Upper lobe of right lung (tissue), 1 donor: ENCODE results near the gene SIGLEC14. TPM values are rescaled to one million over a fixed set of nuclear protein-coding genes. Genes with fewer than 3 reads are reported as not detected.
"Not testable (repeated sequence)": the region's sequence is repeated elsewhere in the genome, so short reads cannot be mapped to it uniquely, and the experiment has no call there.

Experiments used
- ATAC-seq: fragments of 200-7000 bp; cut with Tn5 transposase; one replicate; pipeline ENCODE4 v1.9.1; 2020; ENCODE audit warnings: mild to moderate bottlenecking, moderate library complexity
- DNase-seq: peaks from one replicate; pipeline ENCODE4 v3.0.0-alpha.2; 2020
- H3K27ac ChIP-seq: fragments of 200-600 bp; one replicate; pipeline ENCODE4 v1.8.0; 2022
- H3K27me3 ChIP-seq: fragments of 200-600 bp; one replicate; pipeline ENCODE4 v1.8.0; 2022; ENCODE audit warnings: mild to moderate bottlenecking
- H3K36me3 ChIP-seq: fragments of 200-600 bp; one replicate; pipeline ENCODE4 v1.8.0; 2022
- H3K4me1 ChIP-seq: fragments of 200-600 bp; one replicate; pipeline ENCODE4 v1.8.0; 2022
- H3K4me3 ChIP-seq: fragments of 200-600 bp; one replicate; pipeline ENCODE4 v1.8.0; 2022; ENCODE audit warnings: mild to moderate bottlenecking
- H3K9me3 ChIP-seq: fragments of 200-600 bp; one replicate; pipeline ENCODE4 v1.8.0; 2022
- CTCF ChIP-seq: fragments of 200-600 bp; IDR thresholded peaks from one replicate; pipeline ENCODE4 v1.8.0; 2022; ENCODE audit warnings: antibody characterized with exemption
- intact Hi-C: fragments of 100-400 bp; cut with DNase I; formaldehyde crosslinking; loops from one replicate; pipeline ENCODE4 v1.11.0; 2022
- long read RNA-seq: library from polyadenylated mRNA; unstranded; transcript quantifications from one replicate; pipeline ENCODE4 v2.0.0, GENCODE V29; 2021
- total RNA-seq: library from RNA; stranded (reverse); fragmentation: NEBNext Ultra II Directional; extraction: Animal tissue kit (Norgen Biotek cat#: 25700); gene quantifications from one replicate; pipeline ENCODE4 v1.2.1, GENCODE V29; 2021
- donor health status: DM: no; HTN: yes; CAD: no; lungs with severe emphysema.

SIGLEC14 gene
- total RNA-seq: 11.8 TPM
- long read RNA-seq, partial matches to known transcripts: 2 of 3 reads
- long read RNA-seq, other reads (novel, unspliced or antisense): 0 of 3 reads

- ATAC-seq: peak; percentile 75
- H3K4me1 ChIP-seq, H3K4me3 ChIP-seq, H3K36me3 ChIP-seq, H3K27me3 ChIP-seq, H3K27ac ChIP-seq, intact Hi-C loops, H3K9me3 ChIP-seq, DNase-seq: not testable (repeated sequence)
Measured at GRCh38 chr19:51646730-51647129, at the start of gene SIGLEC14. TSS of gene SIGLEC14 (minus strand) at chr19:51646825. CDS start at chr19:51646759, 66 bp downstream.

- no peaks in the 10 kb centered on the region for H3K27me3 ChIP-seq
- H3K4me3 ChIP-seq: no peak overlapping the region
- intact Hi-C loops: no loop called here
- TF ChIP-seq CTCF: no peak
- DNase-seq (no peak), ATAC-seq (no peak)
- H3K36me3 ChIP-seq: peaks cover 42% of the 10 kb centered on the region
- no peaks in the 10 kb centered on the region for H3K9me3 ChIP-seq
- no peak overlapping the region for H3K27ac ChIP-seq
- peaks cover 14% of the 10 kb centered on the region for H3K4me1 ChIP-seq
Measured at GRCh38 chr19:51695702-51696315, 49.2 kb upstream of the SIGLEC14 start.

GRCh38 chr19:51695088-51695487 is 48.5 kb upstream of the SIGLEC14 start:
- H3K36me3 ChIP-seq: peaks cover 42% of the 10 kb centered on the region
- no peak for DNase-seq
- H3K4me3 ChIP-seq: no peak overlapping the region
- no peaks in the 10 kb centered on the region for H3K9me3 ChIP-seq
- H3K27ac ChIP-seq: no peak overlapping the region
- H3K27me3 ChIP-seq: no peaks in the 10 kb centered on the region
- H3K4me1 ChIP-seq: peaks cover 14% of the 10 kb centered on the region
- intact Hi-C loops: no loop called here
- no peak for ATAC-seq
- TF ChIP-seq CTCF: no peak

GRCh38 chr19:51694318-51695085 is 47.9 kb upstream of the SIGLEC14 start:
- no peak overlapping the region for H3K4me3 ChIP-seq
- H3K4me1 ChIP-seq: peaks cover 14% of the 10 kb centered on the region
- H3K27ac ChIP-seq: no peak overlapping the region
- intact Hi-C loops: no loop called here
- peaks cover 40% of the 10 kb centered on the region for H3K36me3 ChIP-seq
- no peak for TF ChIP-seq CTCF
- no peak for DNase-seq
- H3K9me3 ChIP-seq: no peaks in the 10 kb centered on the region
- no peak for ATAC-seq
- no peaks in the 10 kb centered on the region for H3K27me3 ChIP-seq

GRCh38 chr19:51693819-51694218 is 47.2 kb upstream of the SIGLEC14 start:
- peaks cover 34% of the 10 kb centered on the region for H3K36me3 ChIP-seq
- no peak for TF ChIP-seq CTCF

GRCh38 chr19:51693260-51693659 is 46.6 kb upstream of the SIGLEC14 start, which contains the start of gene SPACA6:
TSS of gene SPACA6 (plus strand) at chr19:51693330. CDS start at chr19:51693527, 197 bp downstream.
- peaks cover 14% of the 10 kb centered on the region for H3K4me1 ChIP-seq
- ATAC-seq: no peak
- TF ChIP-seq CTCF: no peak
- peak within 1 kb of the TSS; percentile 85 for H3K4me3 ChIP-seq
- H3K9me3 ChIP-seq: no peaks in the 10 kb centered on the region
- peaks cover 29% of the 10 kb centered on the region for H3K36me3 ChIP-seq
- intact Hi-C loops: no loop called here
- no peaks in the 10 kb centered on the region for H3K27me3 ChIP-seq
- no peak for DNase-seq
- no peak within 1 kb of the TSS for H3K27ac ChIP-seq

More at GRCh38 chr19:51693819-51694218, 47.2 kb upstream of the SIGLEC14 start:
- intact Hi-C loops: no loop called here
- DNase-seq (no peak), ATAC-seq (no peak)
- Histone ChIP-seq H3K4me3 (no peak overlapping the region), H3K27ac (no peak overlapping the region), H3K9me3 (no peaks in the 10 kb centered on the region), H3K4me1 (peaks cover 14% of the 10 kb centered on the region), H3K27me3 (no peaks in the 10 kb centered on the region)
